ENCODE results near the gene TP73.

GRCh38 chr1:3618531-3618880 lies 33.8 kb upstream of the TP73 start:
- TF ChIP-seq CTCF (IDR thresholded peaks at IDR 0.05) (no peak), POLR2AphosphoS5 (IDR thresholded peaks at IDR 0.05) (no peak), POLR2A (IDR thresholded peaks at IDR 0.05) (no peak)

Data from breast epithelium (tissue), 3 donors.